AG10803 (cell line): ENCODE results near the gene GCGR.
"Not testable (repeated sequence)": the region's sequence is repeated elsewhere in the genome, so short reads cannot be mapped to it uniquely, and the experiment has no call there.

ENCODE experiments used
- DNase-seq: peaks from one replicate; pipeline ENCODE4 v3.0.0; 2010; ENCODE audit warnings: low read depth
- H3K4me3 ChIP-seq: 2 replicates; pipeline ENCODE4 v1.5.1; 2011; ENCODE audit warnings: mild to moderate bottlenecking, low read length, control low read depth
- CTCF ChIP-seq: conservative IDR thresholded peaks from 2 replicates; pipeline ENCODE4 v1.5.1; 2011; ENCODE audit warnings: mild to moderate bottlenecking, low read length, control low read depth, inconsistent platforms

The GCGR gene

GRCh38 chr17:81833921-81834830 lies 30.2 kb downstream of the GCGR start:
- H3K4me3 ChIP-seq = peak overlapping the region; percentile 80
- no peak for TF ChIP-seq CTCF

DNA sequence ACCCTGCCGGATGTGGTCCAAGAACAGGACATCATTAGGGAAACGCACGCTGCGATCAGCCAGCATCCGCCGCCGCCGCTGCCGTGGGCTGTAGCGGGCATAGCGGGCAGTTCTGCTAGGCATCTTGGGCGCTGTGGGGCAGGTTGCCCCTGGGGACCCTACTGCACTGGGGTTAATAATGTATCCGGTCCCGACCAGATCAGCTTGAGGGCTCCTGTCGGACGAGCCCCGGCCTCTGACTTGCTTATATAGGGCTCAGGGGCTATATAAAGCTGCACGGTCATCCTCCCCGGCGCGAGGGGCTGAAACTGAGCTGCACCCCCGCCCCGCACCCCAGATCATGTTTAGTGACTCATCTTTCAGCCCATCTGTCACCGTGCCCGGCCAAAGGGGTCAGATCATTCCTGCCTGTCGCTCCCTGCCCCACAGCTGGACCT lies 30.9 kb downstream of the GCGR start, which contains the start of gene PPP1R27:
PPP1R27 (minus strand) TSS at position 220 of the 437 bp plus-strand sequence; CDS start at position 123, 97 bp downstream.
- no peak for DNase-seq
- no peak for TF ChIP-seq CTCF

More at GRCh38 chr17:81833921-81834830, 30.2 kb downstream of the GCGR start:
- DNase-seq = no peak

DNA sequence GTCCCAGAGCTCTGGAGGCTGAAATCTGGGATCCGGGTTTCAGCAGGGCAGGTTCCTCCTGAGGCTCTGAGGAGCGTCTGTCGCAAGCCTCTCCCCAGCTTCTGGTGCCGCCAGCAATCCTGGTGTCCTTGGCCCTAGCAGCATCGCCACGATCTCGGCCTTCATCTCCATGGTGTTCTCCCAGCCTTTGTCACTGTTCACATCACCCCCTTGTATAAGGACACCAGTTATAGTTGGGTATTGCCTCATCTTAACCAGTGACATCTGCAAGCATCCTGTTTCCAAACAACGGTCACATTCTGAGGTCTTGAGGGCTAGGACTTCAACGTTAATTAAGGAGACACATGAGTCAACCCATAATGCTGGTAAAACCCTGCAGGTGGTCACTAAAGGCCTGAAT lies 33.7 kb downstream of the GCGR start:
- DNase-seq = peak; percentile 71
- no peak overlapping the region for H3K4me3 ChIP-seq
- no peak for TF ChIP-seq CTCF

More for the DNA sequence above, 30.9 kb downstream of the GCGR start, which contains the start of gene PPP1R27:
- peak within 1 kb of the TSS; percentile 80 for H3K4me3 ChIP-seq

- DNase-seq = no peak
Measured at GRCh38 chr17:81838753-81839255, 34.9 kb downstream of the GCGR start.

DNA sequence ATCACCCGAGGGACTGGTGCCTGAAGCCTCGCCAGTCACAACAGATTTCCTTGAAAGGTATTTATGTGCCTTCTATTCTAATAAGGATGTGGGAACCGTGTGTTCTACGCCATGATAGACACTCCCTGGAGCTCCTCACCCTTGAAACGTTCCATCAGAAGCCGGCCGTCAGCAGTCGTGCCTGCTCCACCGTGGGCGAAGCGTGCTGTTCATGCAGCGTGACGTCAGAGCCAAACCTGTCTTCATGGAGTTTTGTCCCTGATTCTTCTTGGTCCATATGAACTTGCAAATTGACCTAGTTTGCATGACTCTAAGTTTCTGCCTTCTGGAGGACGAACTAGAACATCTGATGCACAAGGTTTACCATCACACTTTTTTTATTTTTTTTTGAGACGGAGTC lies 35.4 kb downstream of the GCGR start:
- no peak overlapping the region for H3K4me3 ChIP-seq
- TF ChIP-seq CTCF = no peak
- DNase-seq = no peak

More at GRCh38 chr17:81838753-81839255, 34.9 kb downstream of the GCGR start:
- H3K4me3 ChIP-seq = no peak overlapping the region
- no peak for TF ChIP-seq CTCF

- DNase-seq, H3K4me3 ChIP-seq: not testable (repeated sequence)
Measured at GRCh38 chr17:81840059-81840458, 36.1 kb downstream of the GCGR start.

GRCh38 chr17:81840826-81841778 lies 37.2 kb downstream of the GCGR start:
- DNase-seq = no peak
- H3K4me3 ChIP-seq = no peak overlapping the region
- TF ChIP-seq CTCF = no peak
